Fibroblast of skin of back (primary cell): ENCODE results near the gene KIF5A.
A peak's percentile ranks its signal among the peaks of the same experiment; 100 is the strongest.
"Not testable (repeated sequence)": the region's sequence is repeated elsewhere in the genome, so short reads cannot be mapped to it uniquely, and the experiment has no call there.

Experiments used
- DNase-seq: peaks from one replicate; pipeline ENCODE4 v3.0.0-alpha.2; 2013

KIF5A gene

DNA sequence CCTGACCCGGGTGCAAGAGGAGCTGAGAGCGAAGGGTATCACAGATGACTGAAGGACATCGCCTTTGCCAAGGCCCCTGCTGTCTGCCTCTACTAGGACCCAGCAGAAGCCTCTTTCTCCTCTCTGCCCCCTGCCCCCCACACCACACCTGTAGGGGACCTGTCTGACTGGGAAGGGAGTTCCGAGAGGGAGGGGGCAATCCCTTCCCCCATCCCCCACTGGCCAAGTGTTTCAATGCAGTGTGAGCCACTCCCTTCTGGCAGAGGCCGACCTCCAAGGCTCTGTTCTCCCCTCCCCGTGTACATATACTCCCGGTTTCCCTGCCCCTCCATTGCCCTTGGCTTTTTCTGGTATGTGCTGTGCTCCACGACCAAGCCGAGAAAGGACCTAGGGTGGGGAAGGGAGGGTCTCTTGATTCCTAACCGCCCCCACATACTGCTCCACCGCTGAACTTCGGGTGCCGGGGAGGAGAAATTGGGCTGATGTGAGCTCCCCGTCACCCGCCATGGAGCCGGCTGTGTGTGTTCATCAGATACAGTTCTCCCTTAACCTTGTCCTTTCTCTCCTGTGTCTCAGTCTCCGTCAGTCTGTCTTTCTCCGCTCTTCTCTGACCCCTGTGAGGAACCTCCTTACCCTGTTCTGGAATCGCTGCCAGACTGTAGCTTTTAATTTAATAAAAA, 59.4 kb downstream of the KIF5A start:
- DNase-seq, result no peak

DNA sequence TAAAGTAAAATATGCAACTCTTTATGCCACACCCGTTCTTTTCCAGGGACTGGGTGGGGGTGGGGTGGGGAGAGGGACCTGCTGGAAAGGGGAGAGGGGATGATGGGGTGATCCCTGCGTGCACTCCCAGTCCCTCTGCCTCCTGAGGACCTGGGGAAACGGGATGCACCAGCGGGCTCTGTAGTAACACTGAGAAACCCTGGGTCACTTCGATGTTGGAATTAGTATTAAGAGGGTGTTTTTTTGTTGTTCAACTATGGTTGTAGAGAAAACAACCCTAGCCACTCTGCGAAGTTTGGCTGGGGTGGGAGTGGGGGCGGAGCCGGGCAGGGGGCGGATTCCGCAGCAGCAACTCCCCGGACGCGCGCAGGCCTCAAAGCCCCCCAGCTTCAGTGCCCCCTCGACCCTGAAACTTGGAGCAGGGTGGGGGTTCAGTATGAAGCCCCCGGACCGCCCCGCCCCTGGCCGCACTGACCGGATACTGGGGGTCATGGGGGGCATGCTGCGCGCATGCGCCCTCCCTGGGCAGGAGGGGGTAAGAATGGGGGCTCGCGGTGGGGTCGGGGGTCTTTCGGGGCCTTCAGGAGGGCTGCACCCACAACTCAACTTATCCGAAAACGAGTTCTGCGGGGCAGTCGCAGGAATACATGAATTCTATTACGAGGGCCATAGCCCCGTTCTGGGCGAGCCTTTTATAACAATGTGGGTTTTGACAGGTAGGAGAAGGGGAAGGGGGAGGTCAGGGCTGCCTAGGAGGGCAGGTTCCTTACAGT, 60.1 kb downstream of the KIF5A start:
- no peak for DNase-seq

DNA sequence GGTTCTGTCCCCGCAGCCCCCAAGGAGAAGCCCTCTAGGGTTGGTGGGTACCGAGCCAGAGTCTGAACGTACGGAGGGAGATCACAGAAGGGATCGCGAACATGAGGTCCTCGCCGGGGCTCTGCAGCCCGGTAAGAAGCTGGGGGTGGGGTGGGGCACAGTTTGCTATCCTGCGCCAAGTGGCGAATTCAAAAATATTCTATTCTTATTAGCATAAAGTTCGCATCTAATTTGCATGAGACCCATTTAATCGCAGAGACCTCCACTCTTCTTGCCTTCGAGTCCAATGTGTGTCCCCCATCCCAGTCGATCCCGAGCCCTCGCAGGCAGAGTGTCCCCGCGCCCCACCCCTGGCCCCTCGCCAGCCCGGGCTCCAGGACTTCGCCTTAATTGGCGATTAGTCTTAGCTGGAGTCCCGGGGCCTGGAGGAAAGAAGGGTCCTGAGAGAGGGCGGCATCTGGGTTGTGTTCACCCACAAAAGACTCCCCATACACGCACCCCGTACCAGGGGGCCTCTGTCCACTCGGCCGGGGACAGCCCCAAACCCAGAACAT, 60.8 kb downstream of the KIF5A start:
- no peak for DNase-seq

DNA sequence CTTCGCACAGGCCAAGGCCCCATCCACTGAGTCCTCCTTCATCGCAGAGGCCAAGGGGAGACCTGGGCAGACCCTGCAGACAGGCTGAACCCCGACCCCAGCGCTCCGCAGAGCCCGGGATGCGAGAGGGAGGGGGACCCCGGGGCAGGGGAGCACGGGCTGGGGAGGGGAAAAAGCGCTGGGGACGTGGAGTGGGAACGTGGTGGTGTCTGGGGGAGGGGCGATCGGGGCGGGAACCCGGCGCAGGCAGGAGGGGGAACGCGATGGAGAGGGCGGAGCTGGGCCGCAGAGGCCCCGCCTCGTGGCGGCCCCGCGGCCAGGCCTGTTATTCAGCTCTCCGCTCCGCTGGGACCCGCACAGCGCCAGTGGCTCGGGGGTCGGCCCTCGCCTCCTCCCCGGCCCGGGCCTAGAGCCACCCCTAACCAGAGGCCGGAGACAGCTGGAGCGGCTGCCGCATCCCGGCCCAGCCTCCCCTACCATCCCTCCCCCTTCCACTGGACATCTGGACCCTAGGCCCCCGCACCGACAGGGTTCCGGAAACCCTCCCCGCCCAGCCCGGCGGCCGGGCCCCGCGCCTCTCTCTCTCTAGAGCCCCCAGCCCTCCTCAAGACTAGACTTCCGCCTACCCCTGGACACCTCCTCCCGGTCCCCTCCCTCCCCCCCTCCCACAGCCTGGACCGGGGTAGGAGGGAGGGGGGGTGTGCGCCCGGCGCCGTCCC, 61.4 kb downstream of the KIF5A start, which contains the start of gene ARHGEF25:
ARHGEF25 (plus strand) TSS at position 328 of the 719 bp plus-strand sequence. CDS start 460 bp downstream, outside the sequence.
- peak; percentile 66 for DNase-seq

GRCh38 chr12:57611827-57612710, 62.2 kb downstream of the KIF5A start:
- DNase-seq, result no peak

DNA sequence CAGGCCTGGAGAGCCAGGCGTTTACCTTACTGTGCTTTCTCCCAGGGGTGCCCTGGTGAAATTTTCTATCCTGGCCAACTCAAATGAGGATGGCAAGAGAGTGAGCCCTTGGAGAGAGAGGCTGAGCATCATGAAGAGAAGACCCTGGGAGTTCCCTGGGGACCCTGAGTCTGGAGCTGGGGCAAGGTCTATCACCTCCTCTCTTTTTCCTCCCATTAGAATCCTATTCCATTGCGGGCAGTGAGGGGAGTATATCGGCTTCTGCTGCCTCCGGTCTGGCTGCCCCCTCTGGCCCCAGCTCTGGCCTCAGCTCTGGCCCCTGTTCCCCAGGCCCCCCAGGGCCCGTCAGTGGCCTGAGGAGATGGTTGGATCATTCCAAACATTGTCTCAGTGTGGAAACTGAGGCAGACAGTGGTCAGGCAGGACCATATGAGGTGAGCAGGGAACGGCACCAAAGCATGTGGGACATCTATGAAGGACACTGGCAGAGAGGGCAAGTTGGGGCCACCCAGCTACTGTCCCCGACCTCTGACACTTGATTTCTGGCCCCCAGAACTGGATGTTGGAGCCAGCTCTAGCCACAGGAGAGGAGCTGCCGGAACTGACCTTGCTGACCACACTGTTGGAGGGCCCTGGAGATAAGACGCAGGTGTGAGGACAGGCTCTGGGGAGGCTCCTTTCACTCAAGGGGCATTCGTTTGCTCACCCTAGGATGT, 63.0 kb downstream of the KIF5A start:
- DNase-seq, result no peak

GRCh38 chr12:57613427-57614109, 63.7 kb downstream of the KIF5A start:
- DNase-seq, result no peak

DNA sequence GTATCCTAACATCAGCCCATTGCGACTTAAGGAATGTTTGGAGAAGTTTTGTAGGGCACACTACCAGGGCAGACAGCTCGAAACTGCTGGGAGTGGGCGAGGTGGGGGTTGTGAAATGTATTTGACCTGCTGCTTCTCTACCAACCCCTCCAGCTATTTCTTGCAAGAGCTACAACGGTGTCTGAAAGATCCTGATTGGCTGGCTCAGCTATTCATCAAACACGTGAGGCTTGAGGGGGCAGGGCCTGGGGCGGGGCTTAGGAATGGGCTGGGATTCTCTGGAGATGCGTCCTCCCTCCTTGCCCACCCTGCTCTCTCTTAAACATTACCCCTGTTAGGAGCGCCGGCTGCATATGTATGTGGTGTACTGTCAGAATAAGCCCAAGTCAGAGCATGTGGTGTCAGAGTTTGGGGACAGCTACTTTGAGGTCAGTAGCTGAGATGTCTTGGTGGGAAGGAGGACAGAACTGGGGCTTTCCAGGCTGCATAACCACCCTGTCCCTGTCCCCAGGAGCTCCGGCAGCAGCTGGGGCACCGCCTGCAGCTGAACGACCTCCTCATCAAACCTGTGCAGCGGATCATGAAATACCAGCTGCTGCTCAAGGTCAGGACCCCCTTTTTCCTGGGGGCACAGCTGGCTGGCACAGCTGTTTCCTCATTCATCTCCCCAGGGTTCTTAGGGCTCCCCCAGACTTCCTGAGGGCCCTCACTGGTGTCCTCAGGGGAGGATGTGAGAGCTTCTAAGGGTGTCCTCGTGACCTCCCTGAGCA, 64.5 kb downstream of the KIF5A start:
- peak; percentile 27 for DNase-seq

DNA sequence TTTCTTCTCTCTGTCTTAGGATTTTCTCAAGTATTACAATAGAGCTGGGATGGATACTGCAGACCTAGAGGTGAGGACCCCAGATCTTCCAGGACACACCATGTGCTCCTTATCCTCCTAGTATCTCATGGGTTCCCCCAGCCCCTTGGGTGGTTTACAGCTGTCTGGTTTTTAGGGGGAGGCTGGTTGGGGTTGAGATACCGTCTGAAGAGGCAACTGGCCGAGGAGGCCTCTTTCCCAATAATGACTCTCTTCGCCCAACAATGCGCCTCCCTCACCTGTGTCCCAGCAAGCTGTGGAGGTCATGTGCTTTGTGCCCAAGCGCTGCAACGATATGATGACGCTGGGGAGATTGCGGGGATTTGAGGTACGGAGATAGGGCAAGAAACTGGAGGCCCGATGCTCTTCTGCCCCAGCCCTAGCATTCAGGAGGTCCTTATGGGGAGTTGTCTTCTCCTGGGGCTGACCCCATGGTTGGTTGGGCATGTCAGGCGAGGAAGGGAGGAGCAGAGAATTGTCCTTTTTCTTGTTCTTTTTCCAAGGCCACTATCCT, 65.2 kb downstream of the KIF5A start:
- DNase-seq, result no peak

DNA sequence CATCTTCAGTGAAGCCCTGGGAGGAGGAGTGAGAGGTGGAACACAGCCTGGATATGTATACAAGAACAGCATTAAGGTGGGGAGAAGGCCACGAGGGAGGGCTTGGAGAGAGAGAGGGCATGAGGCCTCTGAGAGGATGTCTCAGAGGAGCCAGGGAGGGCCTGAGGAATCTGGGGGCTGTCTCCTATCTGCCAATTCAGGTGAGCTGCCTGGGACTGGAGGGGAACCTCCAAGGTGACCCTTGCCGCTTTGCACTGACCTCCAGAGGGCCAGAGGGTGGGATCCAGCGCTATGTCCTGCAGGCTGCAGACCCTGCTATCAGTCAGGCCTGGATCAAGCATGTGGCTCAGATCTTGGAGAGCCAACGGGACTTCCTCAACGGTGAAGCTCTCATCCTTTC, 65.8 kb downstream of the KIF5A start:
- no peak for DNase-seq

GRCh38 chr12:57616383-57617101, 66.7 kb downstream of the KIF5A start:
- peak; percentile 71 for DNase-seq

DNA sequence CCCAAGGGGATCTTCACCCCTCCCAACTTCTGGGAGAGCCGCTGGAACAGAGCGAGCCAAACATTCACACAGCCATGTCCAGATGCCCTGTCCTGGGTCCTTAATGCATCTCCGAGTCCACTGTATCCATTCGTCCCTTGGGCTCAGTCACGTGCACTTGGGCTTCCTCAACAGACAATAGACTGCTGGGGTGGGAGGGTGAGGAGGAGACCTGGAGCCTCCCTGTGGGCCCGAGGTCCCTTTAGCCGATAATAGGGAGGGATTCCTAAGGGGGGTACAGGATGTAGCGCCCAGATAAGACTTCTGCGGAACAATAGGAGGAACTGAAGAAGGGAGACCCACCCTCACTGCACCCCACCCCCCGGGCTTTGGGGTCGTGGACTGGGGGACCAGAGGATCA, 68.1 kb downstream of the KIF5A start:
- no peak for DNase-seq

DNA sequence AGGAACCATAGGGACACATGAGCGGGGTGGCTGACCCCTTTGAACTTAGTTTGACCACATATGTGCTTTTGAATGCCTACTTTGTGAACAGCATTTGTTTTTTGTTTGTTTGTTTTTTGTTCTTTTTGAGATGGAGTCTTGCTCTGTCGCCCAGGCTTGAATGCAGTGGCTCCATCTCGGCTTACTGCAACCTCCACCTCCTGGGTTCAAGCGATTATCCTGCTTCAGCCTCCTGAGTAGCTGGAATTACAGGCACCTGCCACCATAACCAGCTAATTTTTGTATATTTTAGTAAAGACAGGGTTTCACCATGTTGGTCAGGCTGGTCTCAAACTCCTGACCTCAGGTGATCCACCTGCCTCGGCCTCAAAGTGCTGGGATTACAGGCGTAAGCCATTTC, 68.6 kb downstream of the KIF5A start:
- DNase-seq, result not testable (repeated sequence)

- no peak for DNase-seq
Measured at GRCh38 chr12:57618966-57619433, 69.2 kb downstream of the KIF5A start.

- DNase-seq, result no peak
Measured at GRCh38 chr12:57619434-57620244, 69.8 kb downstream of the KIF5A start.

DNA sequence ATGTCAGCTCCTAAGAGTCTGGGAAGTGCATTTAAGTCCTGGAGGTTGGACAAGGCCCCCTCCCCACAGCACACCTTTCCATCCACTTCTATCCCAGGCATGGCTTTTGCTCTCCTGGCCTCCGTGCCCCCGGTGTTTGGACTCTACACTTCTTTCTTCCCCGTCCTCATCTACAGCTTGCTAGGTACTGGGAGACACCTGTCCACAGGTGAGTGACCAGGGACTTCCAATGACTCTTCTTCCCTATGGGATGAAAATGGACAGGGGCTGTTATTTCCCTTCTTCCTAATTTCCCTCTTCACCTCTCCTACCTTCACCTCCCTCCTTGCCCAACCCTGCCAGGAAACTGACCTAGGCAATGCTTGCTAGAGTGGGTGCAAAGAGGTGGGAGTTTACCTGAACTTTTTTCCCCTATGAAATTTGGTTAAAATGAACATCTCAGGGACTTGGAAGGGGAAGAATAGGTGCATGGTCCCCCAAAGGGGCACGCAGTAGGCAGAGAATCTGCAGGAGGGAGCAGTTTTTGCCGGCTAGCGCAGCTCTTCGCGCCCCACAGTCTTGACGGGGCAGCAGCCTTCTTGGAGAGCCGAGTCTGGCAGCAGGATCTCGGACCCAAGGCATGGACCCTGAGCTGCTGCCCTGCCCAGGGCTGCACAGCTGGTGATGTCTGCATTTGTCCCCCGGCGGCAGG, 70.5 kb downstream of the KIF5A start:
- no peak for DNase-seq

GRCh38 chr12:57620936-57621496, 71.2 kb downstream of the KIF5A start:
- DNase-seq, result no peak
